Activated CD4-positive, CD25-positive, alpha-beta regulatory T cell treated with anti-CD3 and anti-CD28 coated beads, Interleukin-2, amount 50 U/mL, for 24 hours (primary cell): ENCODE measurements around the gene CRIM1.

Experiments
- ATAC-seq, 2 donors: fragments of 150-1000 bp; cut with Tn5 transposase; one replicate each; pipeline ENCODE4 v1.10.0; 2021; ENCODE audit warnings: mild to moderate bottlenecking in 1 of 2, moderate library complexity in 1 of 2

The CRIM1 gene

DNA sequence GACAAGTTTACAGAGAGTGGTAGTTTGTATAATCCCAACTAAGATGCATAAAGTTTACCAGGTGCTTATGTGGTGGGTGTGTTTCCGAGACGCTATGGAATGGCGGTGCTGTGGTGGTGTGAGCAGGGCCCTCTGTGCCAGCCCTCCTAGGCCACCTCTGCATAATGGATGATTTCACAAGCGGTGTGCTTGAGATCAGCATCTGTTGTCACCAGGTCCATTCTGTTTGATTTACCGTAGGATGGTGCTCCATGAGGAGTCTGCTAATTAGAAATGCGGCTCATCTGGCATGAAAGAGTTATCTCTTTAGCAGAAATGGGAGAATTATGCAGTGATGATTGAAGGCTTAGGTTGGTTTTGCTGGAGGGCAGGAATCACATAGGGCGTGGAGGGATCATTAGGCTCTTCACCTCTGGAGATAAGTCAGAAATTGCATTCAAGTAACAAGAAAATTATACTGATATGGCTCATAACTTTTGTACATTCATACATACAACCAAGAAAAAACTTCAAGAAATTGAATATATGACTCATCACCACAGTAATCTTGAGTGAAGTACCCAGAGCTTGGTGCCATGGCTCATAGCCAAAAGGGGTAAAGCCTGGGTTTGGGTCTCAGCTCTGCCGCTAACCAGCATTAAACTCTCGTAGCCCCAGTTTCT is 41.4 kb downstream of the CRIM1 start:
- ATAC-seq = no peak

DNA sequence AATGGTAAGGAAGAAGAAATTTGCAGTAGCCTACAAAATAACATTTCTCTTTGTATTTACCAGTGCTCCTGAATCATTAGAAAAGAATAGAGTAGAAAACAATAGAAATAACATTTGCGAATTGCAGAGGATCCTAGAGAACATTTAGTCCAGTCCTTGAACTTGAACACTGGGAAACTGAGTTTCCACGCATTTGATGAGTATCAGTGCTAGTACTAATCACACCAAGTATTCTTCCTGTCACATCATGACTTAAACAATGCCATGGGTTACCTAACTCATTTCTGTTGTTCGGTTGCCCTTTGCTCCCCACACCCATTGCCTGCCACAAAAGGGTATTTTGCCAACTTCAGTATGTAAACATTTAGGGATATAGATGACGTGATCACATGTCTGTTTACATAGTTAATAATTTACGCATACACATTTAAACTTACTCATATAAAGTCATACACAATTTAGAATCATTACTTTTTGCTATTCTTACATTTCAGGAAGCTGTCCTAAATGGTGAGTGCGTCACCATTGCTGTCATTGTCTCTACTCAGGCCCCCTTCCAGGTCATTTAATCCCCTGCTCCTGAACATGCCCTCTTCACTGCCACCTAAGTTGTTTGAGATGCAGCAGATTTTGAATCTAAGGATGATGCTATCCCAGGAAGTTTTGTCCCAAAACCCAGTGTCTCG is 42.3 kb downstream of the CRIM1 start:
- ATAC-seq = no peak

- no peak for ATAC-seq
Observed at GRCh38 chr2:36399050-36399449, 43.5 kb downstream of the CRIM1 start.

- peak; percentile 82 to 84 for ATAC-seq
Observed at GRCh38 chr2:36403675-36404230, 48.2 kb downstream of the CRIM1 start.

- ATAC-seq = no peak
Observed at GRCh38 chr2:36404318-36404717, 48.7 kb downstream of the CRIM1 start.

DNA sequence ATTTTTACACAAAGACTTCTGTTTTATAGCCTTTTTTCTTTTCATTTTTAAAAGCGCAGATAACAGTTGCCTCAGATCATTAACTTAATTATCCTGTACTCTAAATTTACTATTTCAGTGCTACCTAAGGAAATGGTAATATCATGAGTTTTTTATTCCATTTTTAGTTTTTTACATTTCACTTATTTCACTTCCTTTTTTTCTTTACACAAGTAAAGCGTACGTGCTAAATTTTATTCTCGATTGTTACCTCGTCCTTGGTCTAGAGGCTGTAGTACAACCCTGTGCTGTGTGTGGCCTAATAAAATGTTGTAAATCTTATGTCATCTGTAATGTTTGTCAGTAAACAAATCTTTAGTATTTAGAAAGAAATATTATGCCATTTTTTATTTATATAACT is 49.2 kb downstream of the CRIM1 start:
- ATAC-seq = no peak

GRCh38 chr2:36405183-36405582 is 49.6 kb downstream of the CRIM1 start:
- no peak for ATAC-seq

DNA sequence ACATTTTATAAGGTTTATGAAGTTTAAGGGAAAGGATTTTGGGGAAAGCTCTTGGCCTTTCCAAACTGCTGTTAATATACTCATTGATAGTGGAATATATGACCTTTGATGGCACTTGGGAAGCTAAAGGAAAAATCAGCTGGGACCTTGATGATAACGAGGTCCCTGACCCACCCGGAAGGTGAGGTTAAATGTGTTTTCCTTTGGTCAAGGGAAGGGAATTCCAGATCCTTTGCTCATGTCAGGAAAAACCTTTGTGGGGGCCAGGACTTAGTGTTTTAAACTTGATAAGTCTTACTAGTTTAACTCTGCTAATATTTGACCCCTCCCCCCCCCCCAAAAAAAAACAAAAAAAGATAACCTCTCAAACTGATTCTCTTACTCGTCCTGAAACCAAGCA is 50.7 kb downstream of the CRIM1 start:
- no peak for ATAC-seq

DNA sequence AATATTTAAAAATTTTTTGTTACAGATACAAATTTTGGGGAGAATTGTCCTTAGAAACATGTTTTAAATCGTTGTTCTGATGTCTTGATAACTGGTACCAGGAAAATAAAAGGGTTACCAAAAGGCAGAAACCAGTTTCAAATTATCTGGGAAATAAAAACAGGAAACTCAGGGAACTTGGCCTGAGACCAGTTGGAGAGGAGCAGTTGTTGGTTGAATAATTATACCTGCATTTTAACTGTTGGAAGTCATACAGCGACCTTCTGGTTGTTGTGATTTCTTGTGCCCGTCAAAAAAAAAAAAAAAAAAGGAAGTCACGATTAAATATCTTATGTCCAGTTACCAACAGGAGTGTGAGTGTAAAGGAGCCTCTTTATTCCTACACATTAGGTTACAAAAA is 51.8 kb downstream of the CRIM1 start:
- no peak for ATAC-seq

DNA sequence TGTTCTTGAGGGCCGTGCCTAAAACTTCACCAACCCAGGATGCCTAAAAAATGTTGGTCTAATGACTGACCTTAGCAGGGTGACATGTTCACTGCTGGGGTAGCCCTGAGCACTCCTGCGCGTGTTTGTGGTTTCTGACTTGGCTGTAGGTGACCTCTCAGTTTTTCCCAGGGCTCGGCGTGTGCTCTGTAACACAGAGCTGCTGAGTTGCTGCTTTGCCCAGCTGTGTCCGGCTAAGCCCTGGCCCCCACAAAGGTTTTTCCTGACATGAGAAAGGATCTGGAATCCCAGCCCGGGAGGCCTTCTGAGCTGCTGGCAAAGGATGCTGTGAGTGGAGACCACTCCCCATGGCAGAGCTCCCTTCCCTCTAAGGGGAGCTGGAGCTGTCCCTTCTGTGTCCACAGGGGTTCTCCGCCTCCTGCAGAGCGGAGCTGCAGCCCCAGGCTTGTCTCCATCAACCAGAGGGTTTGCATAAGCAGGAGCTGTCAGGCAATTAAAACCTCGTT is 52.7 kb downstream of the CRIM1 start:
- ATAC-seq = no peak

DNA sequence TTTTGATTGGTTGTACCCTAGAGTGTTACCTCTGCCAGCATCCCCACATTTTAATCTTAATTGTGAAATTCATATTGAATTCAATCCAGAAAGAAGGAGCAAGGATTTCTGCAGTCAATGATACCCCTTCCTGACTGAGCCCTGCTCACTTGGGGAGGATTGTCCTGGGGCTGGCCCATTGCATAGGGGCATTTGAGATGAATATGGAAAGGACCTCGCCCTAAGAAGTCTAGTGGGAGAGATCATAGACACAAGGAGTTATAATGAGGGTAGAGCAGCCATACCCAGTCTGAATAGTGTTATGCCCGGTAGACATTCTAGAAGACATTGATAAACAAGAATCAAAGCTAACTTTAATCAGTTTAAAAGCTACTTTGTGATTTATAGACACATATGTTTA is 53.8 kb downstream of the CRIM1 start:
- no peak for ATAC-seq

GRCh38 chr2:36409935-36410334 is 54.4 kb downstream of the CRIM1 start:
- ATAC-seq = no peak

DNA sequence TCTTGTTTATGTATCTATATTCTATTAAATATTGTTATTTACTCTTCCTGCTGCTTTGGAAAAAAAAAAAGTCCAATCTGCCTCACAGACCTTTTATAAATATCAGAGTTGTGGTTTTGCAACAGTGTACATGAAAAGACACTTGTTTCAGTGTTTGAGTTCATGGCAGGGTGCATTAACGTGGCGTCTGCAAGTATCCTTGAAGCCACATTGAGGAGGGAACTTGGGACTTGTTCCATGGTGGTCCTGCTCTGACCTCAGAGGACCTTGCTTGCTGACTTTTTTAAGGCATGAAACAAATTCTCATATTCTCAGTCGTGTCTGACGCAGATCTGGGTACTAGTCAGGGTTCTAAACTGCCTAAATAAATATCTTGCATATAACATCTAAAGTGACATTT is 55.1 kb downstream of the CRIM1 start:
- ATAC-seq = no peak

- no peak for ATAC-seq
Observed at GRCh38 chr2:36411962-36412444, 56.4 kb downstream of the CRIM1 start.

DNA sequence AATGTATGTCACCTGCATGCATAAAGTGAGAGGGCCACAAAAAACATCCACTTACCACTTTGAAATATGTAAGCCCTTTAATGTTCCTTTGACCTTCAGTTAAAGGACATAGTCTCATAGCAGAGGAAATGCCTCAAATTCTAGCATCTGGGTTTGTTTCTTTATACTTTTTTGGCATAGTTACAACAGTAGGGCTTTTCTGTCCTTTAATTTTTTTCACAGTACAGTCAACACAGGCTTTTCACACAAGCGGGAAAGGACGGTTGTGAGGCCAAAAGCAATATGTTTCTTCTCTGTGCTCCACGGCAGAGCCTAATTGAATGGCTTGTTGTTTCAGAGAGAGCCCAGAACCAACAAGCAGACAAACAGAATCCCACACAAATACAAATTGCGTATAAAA is 57.6 kb downstream of the CRIM1 start:
- ATAC-seq = no peak

DNA sequence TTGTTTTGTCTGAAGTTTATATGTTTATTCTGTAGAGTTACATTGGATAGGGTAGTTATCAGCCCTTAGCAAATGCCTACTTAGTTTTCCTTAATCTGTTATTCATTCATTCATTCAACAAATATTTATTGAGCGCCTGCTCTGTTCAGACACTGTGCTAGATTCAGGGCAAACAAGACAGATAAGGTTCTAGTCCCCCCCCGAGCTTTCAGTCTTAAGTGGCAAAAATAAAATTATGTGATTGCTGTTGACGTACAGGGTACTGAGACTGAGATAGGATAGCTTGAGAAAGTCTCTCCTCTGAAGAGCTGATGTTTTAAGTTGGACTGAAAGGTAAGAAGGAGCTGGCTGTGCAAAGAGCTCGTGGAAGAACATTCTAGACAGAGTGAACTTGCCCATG is 58.7 kb downstream of the CRIM1 start:
- ATAC-seq = no peak

GRCh38 chr2:36415381-36416022 is 59.9 kb downstream of the CRIM1 start:
- no peak for ATAC-seq

GRCh38 chr2:36416370-36417165 is 61.0 kb downstream of the CRIM1 start:
- ATAC-seq = no peak

DNA sequence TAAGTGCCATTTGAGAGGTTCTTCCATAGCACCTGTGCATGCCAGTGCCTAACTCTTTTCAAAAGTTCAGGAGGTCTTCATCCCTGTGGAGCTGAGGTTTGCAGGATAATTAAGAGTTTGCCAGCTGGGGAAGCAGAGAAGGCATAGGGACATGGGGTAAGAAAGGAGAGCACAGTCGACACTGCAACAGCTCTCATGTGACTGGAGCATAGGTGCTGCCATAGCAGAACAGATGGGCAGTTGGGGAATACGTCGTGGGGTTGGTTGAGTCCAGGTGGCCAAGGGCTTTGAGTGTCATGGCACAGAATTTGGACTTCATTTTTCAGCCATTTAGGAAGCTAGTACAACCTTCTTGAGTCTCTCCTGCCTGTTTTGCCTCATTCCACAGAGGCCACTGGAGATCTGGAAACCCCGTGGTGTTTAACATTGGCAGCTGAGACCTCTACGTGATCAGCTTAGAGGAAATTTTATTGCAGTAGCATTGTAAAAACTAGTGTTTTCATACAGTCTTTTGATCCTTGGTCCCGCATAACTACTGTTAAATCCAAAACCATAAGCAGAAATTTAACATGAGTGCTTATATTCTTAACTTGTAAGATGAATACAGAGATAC is 65.1 kb downstream of the CRIM1 start:
- ATAC-seq = no peak

DNA sequence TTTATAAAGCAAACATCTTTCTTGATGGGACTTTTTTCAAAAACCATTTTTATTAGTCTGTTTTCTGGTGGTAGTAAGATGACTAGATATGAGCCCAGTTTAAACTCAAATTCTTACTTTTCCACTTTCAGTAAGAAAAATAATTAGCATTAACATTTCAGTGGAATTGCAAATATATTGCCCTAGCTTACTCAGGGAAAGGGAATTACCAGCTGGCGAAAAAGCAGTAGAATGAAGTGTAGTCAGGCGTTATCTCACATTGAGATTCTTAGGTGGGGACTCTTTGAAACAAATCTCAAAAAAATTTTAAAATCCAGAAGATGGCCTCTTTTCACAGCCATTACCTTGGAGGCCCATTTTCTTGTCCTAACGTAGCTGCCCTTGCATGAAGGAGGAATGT is 65.8 kb downstream of the CRIM1 start:
- no peak for ATAC-seq

GRCh38 chr2:36423172-36423571 is 67.6 kb downstream of the CRIM1 start:
- no peak for ATAC-seq

- no peak for ATAC-seq
Observed at GRCh38 chr2:36423619-36424120, 68.1 kb downstream of the CRIM1 start.
